ENCODE results near the gene CDC42BPA. TPM values are rescaled to one million over a fixed set of nuclear protein-coding genes. Genes with fewer than 3 reads are reported as not detected.

Gene CDC42BPA
- total RNA-seq, 1 experiment from 2014 or later = 30.1 TPM

- Mint-ChIP-seq H3K9me3 (no peaks in the 10 kb centered on the region), H3K27me3 (ENCODE audit: low read depth) (no peaks in the 10 kb centered on the region), H3K4me3 (no peak overlapping the region), H3K27ac (no peak overlapping the region), H3K4me1 (peaks cover 6 to 7% of the 10 kb centered on the region in 2 experiments), H3K36me3 (ENCODE audit: insufficient read depth in 1 of 3, low read depth in 3 of 3) (peaks cover 11 to 25% (median 24%) of the 10 kb centered on the region in 3 experiments; a peak in 6 of 7 replicates)
- H4K5ac ChIP-seq (ENCODE audit: insufficient read length, low read depth, low read length) = no peak overlapping the region
- no peak overlapping the region for H3K4ac ChIP-seq (ENCODE audit: low read depth, low read length)
- H3K9ac ChIP-seq (ENCODE audit: extremely low read depth, insufficient read length, low read length) = no peak overlapping the region
- no peaks in the 10 kb centered on the region for H3K27me3 ChIP-seq (ENCODE audit: insufficient read depth, low read length)
- no peak overlapping the region for H3T11ph ChIP-seq (ENCODE audit: low read length)
- H2BK5ac ChIP-seq (ENCODE audit: insufficient read length, low read length) = no peak overlapping the region
- DNase-seq = no peak
- no peaks in the 10 kb centered on the region for H4K20me1 ChIP-seq (ENCODE audit: control insufficient read depth, insufficient read depth, insufficient read length)
- H4K8ac ChIP-seq (replicated peaks; ENCODE audit: insufficient read length, low read depth, low read length) = no peak overlapping the region
- no peak overlapping the region for H3K18ac ChIP-seq (ENCODE audit: insufficient read length, low read depth, low read length)
- no peak overlapping the region for H3K4me2 ChIP-seq (ENCODE audit: insufficient read depth, insufficient read length, low read length)
- no peak overlapping the region for H3K23ac ChIP-seq (ENCODE audit: insufficient read length, low read depth, low read length)
- H3K14ac ChIP-seq (ENCODE audit: insufficient read depth, low read length) = no peak overlapping the region
- H2BK20ac ChIP-seq (ENCODE audit: low read depth, low read length, poor library complexity, severe bottlenecking) = no peak overlapping the region
- H2BK12ac ChIP-seq (ENCODE audit: insufficient read length, low read depth, low read length) = no peak overlapping the region
- no peaks in the 10 kb centered on the region for H3K9me3 ChIP-seq (ENCODE audit: control insufficient read depth, low read depth, low read length)
- no peak overlapping the region for H2AK5ac ChIP-seq (ENCODE audit: insufficient read length, low read length)
- no peak overlapping the region for H2BK120ac ChIP-seq (ENCODE audit: low read depth, low read length, poor library complexity, severe bottlenecking)
- H3K27ac ChIP-seq (ENCODE audit: insufficient read length, low read depth, low read length) = no peak overlapping the region
- H3K79me2 ChIP-seq (ENCODE audit: insufficient read depth, low read length) = no peaks in the 10 kb centered on the region
- no peak overlapping the region for H2BK15ac ChIP-seq (ENCODE audit: low read depth, low read length)
- no peaks in the 10 kb centered on the region for H3K23me2 ChIP-seq (ENCODE audit: insufficient read length, low read depth, low read length, poor library complexity, severe bottlenecking)
- H4K91ac ChIP-seq (ENCODE audit: insufficient read length, low read depth, low read length) = no peak overlapping the region
- no peaks in the 10 kb centered on the region for H3K79me1 ChIP-seq (ENCODE audit: insufficient read depth, low read depth, low read length, poor library complexity, severe bottlenecking)
- H2AFZ ChIP-seq (ENCODE audit: low read length) = no peak overlapping the region
- no peaks in the 10 kb centered on the region for H3K4me1 ChIP-seq (ENCODE audit: insufficient read depth, low read length)
- no peak for TF ChIP-seq CTCF (conservative IDR thresholded peaks at IDR 0.05)
- no CpG with 5 or more reads among the region's 2 CpGs for whole genome bisulfite sequencing (ENCODE audit: extremely low coverage, insufficient read length, low lambda C conversion rate)
- H3K56ac ChIP-seq (ENCODE audit: insufficient read length, low read depth, low read length) = no peak overlapping the region
Measured at GRCh38 chr1:227033880-227034279, 284.4 kb downstream of the CDC42BPA start.

Data from H9 (cell line).